NCI-H1048 (cell line): ENCODE results near the gene CFAP57.

Experiments
- DNase-seq: peaks from one replicate; lab custom pipeline; 2025; lab: John Stamatoyannopoulos, UW

The CFAP57 gene

DNA sequence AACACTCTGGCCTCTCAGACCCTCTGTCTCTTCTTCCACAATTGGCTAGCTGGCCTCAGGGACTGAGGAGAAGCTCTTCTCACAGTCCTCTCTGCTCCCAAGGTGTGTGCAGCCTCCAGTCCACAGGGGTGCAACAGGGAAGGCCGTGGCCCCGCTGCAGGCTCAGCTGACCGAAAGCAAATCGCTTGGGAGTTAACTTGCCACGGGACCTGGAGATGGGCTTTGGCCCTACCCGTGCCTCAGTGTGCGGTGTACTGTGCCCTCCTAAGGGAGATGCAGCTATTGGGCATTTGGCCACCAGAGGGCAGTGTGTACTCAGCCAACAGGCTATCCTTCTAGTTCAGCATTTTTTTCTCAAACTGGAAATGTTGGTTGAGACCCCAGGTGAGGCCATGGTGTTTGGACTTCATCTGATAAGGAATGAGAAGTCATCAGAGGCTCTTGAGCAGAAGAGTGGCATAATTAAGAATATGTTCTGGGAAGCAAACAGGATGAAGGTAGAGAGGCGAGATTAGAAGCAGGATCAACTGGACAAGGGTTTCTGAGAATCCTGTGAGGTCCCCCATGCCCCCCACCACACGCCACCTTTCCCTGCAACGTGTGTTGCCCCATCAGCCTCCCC, 55.1 kb downstream of the CFAP57 start:
- peak; percentile 60 for DNase-seq

DNA sequence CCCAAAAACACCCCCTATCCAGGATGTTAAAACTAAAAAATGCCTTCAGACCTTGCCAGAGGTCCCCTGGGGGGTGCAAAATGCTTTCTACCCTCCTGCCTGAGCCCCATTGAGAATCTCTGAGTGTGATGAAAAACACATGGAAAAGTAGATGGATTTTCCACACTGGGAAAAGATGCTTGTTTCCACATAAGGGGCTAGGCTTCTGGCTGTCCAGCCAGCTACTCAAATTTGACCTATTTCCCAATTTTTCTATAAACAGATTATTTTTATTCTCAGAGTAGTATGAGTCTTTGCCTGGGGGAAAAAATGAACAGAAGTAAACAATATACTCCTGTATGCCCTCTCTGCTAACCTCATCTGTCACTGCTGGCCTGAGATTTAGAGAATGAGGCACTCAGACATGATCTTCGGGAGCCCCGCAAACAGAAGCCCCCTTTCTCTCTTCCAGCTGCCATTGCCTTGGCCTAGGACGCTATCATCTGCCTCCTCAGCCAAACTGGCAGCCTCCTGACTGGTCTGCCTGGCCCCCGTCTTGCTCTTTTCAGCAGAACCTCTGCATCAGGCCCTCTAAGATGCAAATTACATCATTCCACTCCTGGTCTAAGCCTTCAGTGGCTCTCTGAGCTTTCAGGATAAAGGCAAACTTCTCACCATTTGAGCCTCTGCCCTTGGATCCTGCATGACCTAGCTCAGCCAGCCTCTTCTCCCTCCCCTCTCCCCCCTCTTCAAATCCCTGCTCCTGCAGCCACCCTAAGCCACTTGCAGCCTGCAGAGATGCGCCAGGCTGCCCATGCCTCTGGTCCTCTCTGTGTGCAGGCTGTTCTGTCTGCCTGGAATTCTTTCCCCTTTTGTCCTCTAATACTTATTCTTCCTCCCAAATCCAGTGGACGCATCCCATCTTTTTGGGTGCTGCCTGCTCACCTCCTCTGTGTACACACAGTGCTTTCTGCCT, 58.0 kb downstream of the CFAP57 start:
- no peak for DNase-seq

DNA sequence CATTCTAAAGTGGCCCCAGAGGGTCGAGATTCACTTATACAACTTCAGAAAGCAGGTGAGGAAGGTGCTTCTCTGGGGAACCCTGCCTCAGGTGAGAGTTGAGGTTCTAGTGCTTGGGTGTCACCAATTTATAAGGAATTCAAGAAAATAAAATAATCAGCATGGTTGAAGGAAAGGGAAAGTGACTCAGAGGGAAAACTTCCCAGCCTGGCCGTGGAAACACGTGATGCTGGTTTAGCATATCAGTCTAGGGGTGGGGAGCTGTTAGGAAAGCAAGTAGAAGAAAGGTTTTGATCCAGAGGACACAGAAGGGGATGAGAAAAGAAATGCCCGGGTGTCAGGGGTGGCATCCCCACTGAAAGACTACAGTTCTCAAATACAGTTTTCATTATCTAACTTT, 59.9 kb downstream of the CFAP57 start:
- no peak for DNase-seq

GRCh38 chr1:43232482-43232881, 60.4 kb downstream of the CFAP57 start:
- no peak for DNase-seq

DNA sequence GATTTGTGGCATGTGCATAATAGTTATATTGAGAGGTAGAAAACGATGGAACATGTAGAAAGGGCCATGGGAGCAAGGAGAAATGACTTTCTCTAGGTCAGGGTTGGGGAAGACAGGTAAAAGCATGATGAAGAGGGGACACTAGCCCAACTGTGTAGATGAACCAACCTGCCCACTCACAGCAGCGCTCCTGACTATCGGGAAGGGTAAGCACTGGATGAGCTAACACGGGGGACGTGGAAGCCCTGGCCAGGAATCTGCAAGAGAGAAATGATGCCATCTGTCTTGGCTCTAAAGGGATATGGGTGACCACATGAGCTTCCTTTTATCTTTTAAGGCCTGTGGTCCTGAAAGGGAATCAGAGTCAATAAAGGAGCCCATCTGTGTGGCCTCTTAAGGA, 61.5 kb downstream of the CFAP57 start:
- DNase-seq, result no peak

- DNase-seq, result no peak
Observed at GRCh38 chr1:43234267-43234666, 62.1 kb downstream of the CFAP57 start.

DNA sequence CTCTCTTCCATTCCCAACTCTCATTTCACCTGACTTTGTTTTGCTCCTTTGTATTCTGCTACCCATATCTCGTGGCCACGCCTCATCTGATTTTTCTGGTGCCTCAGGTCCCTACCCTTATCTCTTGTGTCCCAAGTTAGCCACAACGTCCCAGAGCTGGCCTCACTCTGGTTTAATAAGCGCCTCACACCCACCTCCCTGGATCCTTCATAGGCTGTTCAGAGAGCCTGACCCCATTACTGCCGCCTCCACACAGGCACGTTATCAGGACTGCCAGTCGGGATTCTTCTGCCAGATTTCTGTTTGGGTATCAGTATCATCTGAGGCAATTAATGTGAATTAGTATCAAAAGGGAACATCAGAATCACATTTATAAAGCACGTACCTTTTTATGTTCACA, 62.9 kb downstream of the CFAP57 start:
- no peak for DNase-seq

DNA sequence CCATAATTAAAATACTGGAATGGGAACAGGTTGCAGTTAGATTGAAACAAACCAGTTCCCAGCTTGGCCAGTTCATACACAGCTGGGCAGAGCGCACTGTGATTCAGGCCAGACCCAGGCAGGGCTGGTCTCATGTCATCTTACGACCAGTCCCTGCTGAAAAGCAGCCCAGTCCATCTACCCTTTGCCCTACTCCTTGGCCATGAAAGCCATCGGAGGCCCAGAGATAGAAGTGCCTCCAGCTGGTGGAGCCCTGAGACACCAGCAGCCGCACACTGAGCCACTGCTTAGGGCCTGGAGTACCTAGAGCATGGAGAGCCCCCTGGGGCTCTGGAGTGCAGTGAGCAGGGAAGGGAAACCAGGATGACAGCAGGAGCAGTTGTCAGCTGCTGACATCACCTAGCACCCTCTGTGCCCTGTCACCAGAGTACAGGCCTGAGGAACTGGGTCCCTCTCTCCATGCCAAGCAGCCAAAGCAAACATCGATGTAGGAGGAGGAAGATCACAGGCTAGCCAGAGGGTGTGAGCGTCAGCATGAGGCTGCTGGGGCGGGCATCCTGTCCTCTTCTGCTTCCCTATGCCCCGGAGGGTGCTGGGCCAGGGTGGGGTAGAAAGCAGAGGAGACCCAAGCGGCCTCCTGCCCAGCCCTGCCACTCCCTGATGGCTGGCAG, 63.5 kb downstream of the CFAP57 start:
- DNase-seq, result no peak

DNA sequence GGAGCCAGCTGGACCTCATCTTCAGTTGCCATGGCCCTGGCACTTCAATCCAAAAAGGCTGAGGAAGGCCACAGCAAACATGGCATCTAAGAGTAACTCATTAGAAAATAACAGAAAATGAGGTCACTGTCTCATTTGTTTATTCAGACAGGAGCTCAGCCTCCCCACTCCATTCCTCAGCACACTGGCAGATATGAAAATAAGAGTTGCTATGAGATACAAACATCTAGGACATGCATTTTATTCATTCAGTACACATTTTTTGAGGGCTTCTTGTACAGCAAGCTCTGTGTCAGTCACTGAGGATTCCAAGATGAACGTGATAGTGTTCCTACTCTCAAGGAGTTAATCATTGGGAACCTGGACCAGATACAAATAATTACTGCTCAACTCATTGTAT, 65.0 kb downstream of the CFAP57 start:
- DNase-seq, result no peak

GRCh38 chr1:43238085-43238484, 66.0 kb downstream of the CFAP57 start:
- no peak for DNase-seq

- no peak for DNase-seq
Observed at GRCh38 chr1:43238991-43239469, 66.9 kb downstream of the CFAP57 start.

- no peak for DNase-seq
Observed at GRCh38 chr1:43239484-43239883, 67.4 kb downstream of the CFAP57 start.

- no peak for DNase-seq
Observed at GRCh38 chr1:43241413-43241836, 69.3 kb downstream of the CFAP57 start.

- DNase-seq, result no peak
Observed at GRCh38 chr1:43243299-43243698, 71.2 kb downstream of the CFAP57 start.

- no peak for DNase-seq
Observed at GRCh38 chr1:43246466-43247213, 74.5 kb downstream of the CFAP57 start.

DNA sequence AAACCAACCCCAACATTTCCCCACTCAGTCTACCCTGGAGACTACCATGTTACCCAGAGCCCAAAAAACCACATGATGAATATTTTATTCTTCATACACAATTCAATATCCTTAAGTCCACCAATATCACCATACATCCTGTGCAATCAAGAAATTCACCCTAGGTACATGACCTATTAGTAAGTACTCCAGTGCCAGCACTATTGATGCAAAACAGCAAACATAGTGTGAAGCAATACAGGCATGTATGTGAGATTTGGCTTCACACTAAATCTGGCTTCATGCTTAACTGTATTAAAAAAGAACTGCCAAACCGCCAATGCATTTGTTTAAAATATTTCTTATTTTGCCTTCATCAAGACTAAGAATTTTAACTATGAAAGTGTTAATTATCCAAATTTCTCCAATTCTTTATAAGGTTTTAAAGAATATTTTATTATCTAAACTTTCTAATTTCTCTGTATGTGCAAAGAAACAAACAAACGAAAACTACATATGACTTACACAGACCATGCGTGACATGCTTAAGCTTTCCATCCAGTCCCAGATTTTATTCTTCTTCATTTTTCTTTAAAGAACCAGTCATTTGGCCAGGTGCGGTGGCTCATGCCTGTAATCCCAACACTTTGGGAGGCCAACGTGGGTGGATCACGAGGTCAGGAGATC, 75.3 kb downstream of the CFAP57 start:
- DNase-seq, result no peak

DNA sequence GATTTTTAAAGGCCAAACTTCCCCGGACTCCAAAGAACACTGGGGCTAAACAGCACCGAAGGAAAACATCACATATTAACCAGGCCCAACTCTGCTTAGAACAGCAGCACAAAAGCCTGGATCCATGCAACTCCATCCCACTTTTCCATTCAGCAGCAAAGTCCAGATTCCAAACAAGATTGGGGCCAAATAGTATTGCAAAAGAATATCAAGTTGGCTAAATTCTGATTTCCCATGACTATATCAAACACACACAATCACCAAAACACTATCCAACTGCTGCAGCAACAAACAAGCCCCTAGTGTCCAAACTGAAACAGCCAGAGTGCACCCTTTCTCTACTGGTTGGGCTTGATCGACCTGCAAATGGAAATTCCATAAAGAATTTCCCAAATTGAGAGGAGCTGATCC, 78.2 kb downstream of the CFAP57 start:
- DNase-seq, result no peak

GRCh38 chr1:43251024-43251423, 78.9 kb downstream of the CFAP57 start:
- DNase-seq, result no peak

GRCh38 chr1:43252225-43252624, 80.1 kb downstream of the CFAP57 start:
- no peak for DNase-seq

- DNase-seq, result no peak
Observed at GRCh38 chr1:43253173-43253572, 81.0 kb downstream of the CFAP57 start.

DNA sequence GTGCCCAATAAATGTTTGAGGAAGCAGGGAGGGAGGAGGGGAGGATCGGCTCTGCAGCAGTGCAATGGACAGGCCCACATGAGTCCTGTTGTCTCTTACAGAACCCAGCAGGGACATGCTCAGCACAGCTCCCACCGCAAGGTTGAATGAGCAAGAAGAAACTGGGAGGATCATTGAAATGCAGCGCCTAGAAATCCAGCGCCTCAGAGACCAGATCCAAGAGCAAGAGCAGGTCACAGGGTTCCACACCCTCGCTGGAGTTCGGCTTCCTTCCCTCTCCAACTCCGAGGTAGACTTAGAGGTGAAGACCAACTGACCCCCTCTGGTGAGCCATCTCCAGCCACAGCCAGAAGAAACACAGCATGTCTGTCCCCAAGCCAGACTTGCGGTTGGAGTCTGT, 81.7 kb downstream of the CFAP57 start:
- DNase-seq, result no peak
